HCT116 (cell line): ENCODE measurements around the gene HMCES.

Experiments
- CTCF ChIP-seq, 3 experiments: fragments of 200-600 bp in 1 of 3; sonication (generic) in 1 of 3; IDR thresholded peaks in 2 of 3; conservative IDR thresholded peaks in 1 of 3; 2 replicates each; pipeline ENCODE4 v1.5.1; 2012 to 2017; ENCODE audit warnings: low read depth in 2 of 3, low read length in 2 of 3, antibody characterized with exemption in 1 of 3, borderline replicate concordance in 1 of 3, control low read depth in 1 of 3, mild to moderate bottlenecking in 1 of 3, mixed read lengths in 1 of 3, mixed run types in 1 of 3, moderate library complexity in 1 of 3; ENCODE audit not compliant: insufficient read depth in 1 of 3
- EZH2 ChIP-seq: fragments of 200-600 bp; sonication (generic); IDR thresholded peaks from 2 replicates; pipeline ENCODE4 v1.6.1; 2017; ENCODE audit warnings: antibody characterized with exemption, mixed run types
- POLR2A ChIP-seq: IDR thresholded peaks from 2 replicates; pipeline ENCODE4 v1.7.0; 2011; ENCODE audit warnings: borderline replicate concordance; ENCODE audit not compliant: insufficient read depth, insufficient read length; ENCODE audit errors: extremely low read depth
- RAD21 ChIP-seq: IDR thresholded peaks from 2 replicates; pipeline ENCODE4 v1.6.1; 2012; ENCODE audit warnings: low read depth, mild to moderate bottlenecking
- TCF7L2 ChIP-seq: IDR thresholded peaks from 2 replicates; pipeline ENCODE4 v1.7.0; 2011; ENCODE audit warnings: borderline replicate concordance, inconsistent platforms; ENCODE audit not compliant: insufficient read depth, insufficient read length; ENCODE audit errors: extremely low read depth

DNA sequence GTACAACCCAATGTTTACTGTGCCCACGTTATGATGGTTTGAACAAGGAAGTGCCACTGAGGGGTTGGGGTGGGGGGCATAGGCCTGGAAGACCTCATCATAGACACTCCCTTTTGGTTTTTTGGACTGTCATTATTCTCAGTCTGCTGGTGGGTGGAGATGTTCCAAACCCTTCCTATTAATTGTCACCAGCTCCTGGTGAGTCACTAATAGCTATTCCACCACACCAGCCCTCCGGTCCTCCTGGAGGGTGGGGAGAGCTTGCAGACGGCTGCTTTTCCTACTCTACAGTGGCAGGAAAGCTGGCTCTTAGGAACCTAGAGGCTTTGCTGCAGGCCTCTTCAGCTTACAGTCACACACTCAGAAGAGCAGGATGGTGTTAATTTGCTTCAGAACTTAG lies 38.2 kb upstream of the HMCES start:
- TF ChIP-seq CTCF (IDR thresholded peaks at IDR 0.05 in 2 of 3, conservative IDR thresholded peaks at IDR 0.05 in 1 of 3; ENCODE audit: borderline replicate concordance in 1 of 3, insufficient read depth in 1 of 3, low read depth in 2 of 3, low read length in 2 of 3) (no peak), EZH2 (no peak), TCF7L2 (no peak), POLR2A (no peak), RAD21 (no peak)
